CD14-positive monocyte (primary cell): ENCODE measurements around the gene CAMTA1. TPM values are rescaled to one million over a fixed set of nuclear protein-coding genes. Genes with fewer than 3 reads are reported as not detected.

Source experiments
- DNase-seq, 3 donors: peaks; one replicate each; pipeline ENCODE4 v3.0.0-alpha.2; 2011 to 2022
- H2AFZ ChIP-seq: 2 replicates; pipeline ENCODE4 v1.6.0; 2012; ENCODE audit warnings: mild to moderate bottlenecking, low read depth, low read length, inconsistent platforms; ENCODE audit not compliant: insufficient read depth, poor library complexity, severe bottlenecking
- H3K27ac ChIP-seq, 2 donors: 1 replicate in 1 of 2; 2 replicates in 1 of 2; pipeline ENCODE4 v1.5.1; 2012 to 2013; ENCODE audit warnings: low read length in 2 of 2, control low read depth in 1 of 2, inconsistent platforms in 1 of 2, low read depth in 1 of 2, mild to moderate bottlenecking in 1 of 2
- H3K27me3 ChIP-seq, 2 donors: one replicate each; pipeline versions ENCODE4 v1.6.0 to v1.6.1; 2011 to 2013; ENCODE audit warnings: low read length in 2 of 2; ENCODE audit not compliant: control insufficient read depth in 2 of 2, insufficient read depth in 2 of 2
- H3K36me3 ChIP-seq, 2 donors: replicated peaks in 1 of 2; 1 replicate in 1 of 2; 2 replicates in 1 of 2; pipeline versions ENCODE4 v1.5.1 to v1.6.1; 2012 to 2013; ENCODE audit warnings: low read length in 2 of 2, control low read depth in 1 of 2, inconsistent platforms in 1 of 2, mild to moderate bottlenecking in 1 of 2; ENCODE audit not compliant: insufficient read depth in 2 of 2, control insufficient read depth in 1 of 2
- H3K4me1 ChIP-seq, 2 donors: 1 replicate in 1 of 2; 2 replicates in 1 of 2; pipeline versions ENCODE4 v1.5.1 to v1.6.1; 2012 to 2013; ENCODE audit warnings: low read length in 2 of 2, control low read depth in 1 of 2, inconsistent platforms in 1 of 2, mild to moderate bottlenecking in 1 of 2, moderate library complexity in 1 of 2; ENCODE audit not compliant: insufficient read depth in 2 of 2, control insufficient read depth in 1 of 2
- H3K4me2 ChIP-seq: replicated peaks from 2 replicates; pipeline ENCODE3; 2012; ENCODE audit warnings: low read length, moderate library complexity, mild to moderate bottlenecking; ENCODE audit not compliant: poor library complexity, severe bottlenecking; ENCODE audit errors: extremely low read depth
- H3K4me3 ChIP-seq, 3 experiments: fragments of 200-600 bp in 1 of 3; sonication (generic) in 1 of 3; replicated peaks in 1 of 3; 1 replicate in 2 of 3; 2 replicates in 1 of 3; pipeline ENCODE4 v1.5.1; 2011 to 2013; ENCODE audit warnings: low read length in 3 of 3, mild to moderate bottlenecking in 3 of 3, control low read depth in 2 of 3, low read depth in 2 of 3, inconsistent platforms in 1 of 3, moderate library complexity in 1 of 3
- H3K79me2 ChIP-seq: 2 replicates; pipeline ENCODE4 v1.6.0; 2012; ENCODE audit warnings: mild to moderate bottlenecking, control low read depth, inconsistent platforms, low read length, moderate library complexity; ENCODE audit not compliant: insufficient read depth
- H3K9ac ChIP-seq: 2 replicates; pipeline ENCODE4 v1.6.0; 2017; ENCODE audit warnings: low read length, mild to moderate bottlenecking; ENCODE audit not compliant: insufficient read depth, poor library complexity, severe bottlenecking
- H3K9me3 ChIP-seq, 2 donors: replicated peaks in 1 of 2; 1 replicate in 1 of 2; 2 replicates in 1 of 2; pipeline versions ENCODE4 v1.5.1 to v1.6.1; 2012 to 2013; ENCODE audit warnings: low read length in 2 of 2, control low read depth in 1 of 2; ENCODE audit not compliant: control insufficient read depth in 1 of 2, insufficient read depth in 1 of 2
- H4K20me1 ChIP-seq: 2 replicates; pipeline ENCODE4 v1.6.0; 2012; ENCODE audit warnings: mild to moderate bottlenecking, low read length, control low read depth, moderate library complexity; ENCODE audit not compliant: insufficient read depth
- H3K27ac Mint-ChIP-seq, 7 donors: one replicate each; pipeline ENCODE4 v1.8.0; 2020; ENCODE audit warnings: mild to moderate bottlenecking in 7 of 7, mixed read lengths in 7 of 7, moderate library complexity in 6 of 7, inconsistent platforms in 2 of 7
- H3K27me3 Mint-ChIP-seq, 3 donors: one replicate each; pipeline ENCODE4 v1.8.0; 2021 to 2022; ENCODE audit warnings: low read depth in 3 of 3, mild to moderate bottlenecking in 3 of 3, mixed read lengths in 3 of 3, moderate library complexity in 3 of 3, inconsistent platforms in 1 of 3
- H3K36me3 Mint-ChIP-seq, 2 donors: one replicate each; pipeline ENCODE4 v1.8.0; 2020; ENCODE audit warnings: mixed read lengths in 2 of 2, inconsistent platforms in 1 of 2, mild to moderate bottlenecking in 1 of 2
- H3K4me1 Mint-ChIP-seq: one replicate; pipeline ENCODE4 v1.8.0; 2020; ENCODE audit warnings: mild to moderate bottlenecking, mixed read lengths
- H3K4me3 Mint-ChIP-seq, 2 donors: one replicate each; pipeline ENCODE4 v1.8.0; 2020; ENCODE audit warnings: mild to moderate bottlenecking in 2 of 2, mixed read lengths in 2 of 2, moderate library complexity in 1 of 2
- H3K9me3 Mint-ChIP-seq, 7 donors: one replicate each; pipeline ENCODE4 v1.8.0; 2020 to 2022; ENCODE audit warnings: mixed read lengths in 7 of 7, mild to moderate bottlenecking in 6 of 7, moderate library complexity in 6 of 7, inconsistent platforms in 2 of 7
- CTCF ChIP-seq: fragments of 200-600 bp; IDR thresholded peaks from one replicate; pipeline ENCODE4 v1.8.0; 2022; ENCODE audit warnings: antibody characterized with exemption, mild to moderate bottlenecking
- WGBS: methylation state at CpG from one replicate; pipeline ENCODE4 v1.1.5; 2013; ENCODE audit warnings: missing lambda C conversion rate; ENCODE audit not compliant: insufficient coverage; 5-methylcytosine and 5-hydroxymethylcytosine counted together
- intact Hi-C, 2 donors: fragments of 100-400 bp; cut with micrococcal nuclease; formaldehyde crosslinking; loops; one replicate each; pipeline versions ENCODE4 v1.15.0 to v1.15.1; 2023
- polyA plus RNA-seq, 3 donors: library from polyadenylated mRNA; depleted of rRNA in 1 of 3; unstranded in 2 of 3; stranded (reverse) in 1 of 3; fragments of 300-500 nt in 2 of 3; fragments of >200 nt in 1 of 3; fragmentation: Illumina TruSeq in 2 of 3; gene quantifications; 1 replicate in 2 of 3; 2 replicates in 1 of 3; pipeline ENCODE4 v1.2.3, GENCODE V29; 2012 to 2021

The CAMTA1 gene
- polyA plus RNA-seq, 3 donors = 52.0 to 89.6 (median 78.3) TPM

GRCh38 chr1:7130127-7130526, 344.9 kb downstream of the CAMTA1 start:
- TF ChIP-seq CTCF = no peak
- Histone ChIP-seq H3K4me3 (no peak overlapping the region), H3K9me3 (no peaks in the 10 kb centered on the region), H3K79me2 (no peaks in the 10 kb centered on the region), H4K20me1 (no peaks in the 10 kb centered on the region), H3K4me2 (no peak overlapping the region), H3K36me3 (no peaks in the 10 kb centered on the region), H2AFZ (no peak overlapping the region), H3K27ac (no peak overlapping the region), H3K4me1 (peaks cover 0 to 7% of the 10 kb centered on the region in 2 donors), H3K27me3 (no peaks in the 10 kb centered on the region), H3K9ac (no peak overlapping the region)
- Mint-ChIP-seq H3K36me3 (no peaks in the 10 kb centered on the region), H3K4me1 (peaks cover 11% of the 10 kb centered on the region), H3K4me3 (no peak overlapping the region), H3K27me3 (peaks cover 2 to 11% (median 6%) of the 10 kb centered on the region in 3 donors), H3K27ac (no peak overlapping the region), H3K9me3 (peaks cover 0 to 3% (median 0%) of the 10 kb centered on the region in 7 donors)
- DNase-seq = no peak
- intact Hi-C loops = no loop called here
- no CpG with 5 or more reads among the region's 4 CpGs for WGBS

GRCh38 chr1:7135493-7135892, 350.2 kb downstream of the CAMTA1 start:
- no peak for DNase-seq
- Mint-ChIP-seq H3K9me3 (no peaks in the 10 kb centered on the region), H3K4me3 (no peak overlapping the region), H3K27ac (no peak overlapping the region), H3K36me3 (no peaks in the 10 kb centered on the region), H3K4me1 (no peaks in the 10 kb centered on the region), H3K27me3 (peaks cover 0 to 2% (median 0%) of the 10 kb centered on the region in 3 donors)
- Histone ChIP-seq H3K36me3 (no peaks in the 10 kb centered on the region), H3K9me3 (no peaks in the 10 kb centered on the region), H3K27me3 (no peaks in the 10 kb centered on the region), H3K27ac (no peak overlapping the region), H3K4me3 (no peak overlapping the region), H3K4me1 (no peaks in the 10 kb centered on the region), H3K9ac (no peak overlapping the region), H3K79me2 (no peaks in the 10 kb centered on the region), H2AFZ (no peak overlapping the region), H3K4me2 (no peak overlapping the region), H4K20me1 (no peaks in the 10 kb centered on the region)
- intact Hi-C loops = no loop called here
- no peak for TF ChIP-seq CTCF
- 100% methylated on average over 2 of the region's 3 CpGs for WGBS
